ENCODE results near the gene SPI1. TPM values are rescaled to one million over a fixed set of nuclear protein-coding genes. Genes with fewer than 3 reads are reported as not detected.

Gene SPI1
- total RNA-seq, 1 donor from 2014 or later, result 15.5 TPM

DNA sequence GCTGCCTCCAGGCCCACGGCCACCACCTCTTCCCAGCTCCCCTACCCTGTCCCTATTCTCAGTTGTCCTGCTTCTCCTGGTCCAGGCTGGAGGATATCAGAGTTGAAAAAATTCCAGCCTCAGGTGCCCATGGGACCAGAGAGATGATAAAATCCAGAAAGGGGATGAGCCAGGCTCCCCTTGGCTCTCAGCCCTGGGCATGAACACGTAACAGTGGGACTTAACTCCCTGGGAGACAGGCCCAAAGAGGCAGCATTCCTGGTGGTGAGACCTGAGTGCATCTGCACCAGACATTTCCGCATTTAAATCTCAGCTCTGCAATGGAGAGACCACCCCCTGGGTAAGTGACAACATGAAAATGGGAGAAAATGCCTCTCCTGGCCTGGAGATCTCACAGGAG is 19.7 kb upstream of the SPI1 start:
- TF ChIP-seq POLR2A (IDR thresholded peaks at IDR 0.05) (no peak), POLR2AphosphoS5 (IDR thresholded peaks at IDR 0.05; ENCODE audit: insufficient read depth in 1 of 2, low read depth in 1 of 2) (no peak)
- TF ChIP-seq, protein P1, sequence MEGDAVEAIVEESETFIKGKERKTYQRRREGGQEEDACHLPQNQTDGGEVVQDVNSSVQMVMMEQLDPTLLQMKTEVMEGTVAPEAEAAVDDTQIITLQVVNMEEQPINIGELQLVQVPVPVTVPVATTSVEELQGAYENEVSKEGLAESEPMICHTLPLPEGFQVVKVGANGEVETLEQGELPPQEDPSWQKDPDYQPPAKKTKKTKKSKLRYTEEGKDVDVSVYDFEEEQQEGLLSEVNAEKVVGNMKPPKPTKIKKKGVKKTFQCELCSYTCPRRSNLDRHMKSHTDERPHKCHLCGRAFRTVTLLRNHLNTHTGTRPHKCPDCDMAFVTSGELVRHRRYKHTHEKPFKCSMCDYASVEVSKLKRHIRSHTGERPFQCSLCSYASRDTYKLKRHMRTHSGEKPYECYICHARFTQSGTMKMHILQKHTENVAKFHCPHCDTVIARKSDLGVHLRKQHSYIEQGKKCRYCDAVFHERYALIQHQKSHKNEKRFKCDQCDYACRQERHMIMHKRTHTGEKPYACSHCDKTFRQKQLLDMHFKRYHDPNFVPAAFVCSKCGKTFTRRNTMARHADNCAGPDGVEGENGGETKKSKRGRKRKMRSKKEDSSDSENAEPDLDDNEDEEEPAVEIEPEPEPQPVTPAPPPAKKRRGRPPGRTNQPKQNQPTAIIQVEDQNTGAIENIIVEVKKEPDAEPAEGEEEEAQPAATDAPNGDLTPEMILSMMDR (IDR thresholded peaks at IDR 0.05), result no peak

DNA sequence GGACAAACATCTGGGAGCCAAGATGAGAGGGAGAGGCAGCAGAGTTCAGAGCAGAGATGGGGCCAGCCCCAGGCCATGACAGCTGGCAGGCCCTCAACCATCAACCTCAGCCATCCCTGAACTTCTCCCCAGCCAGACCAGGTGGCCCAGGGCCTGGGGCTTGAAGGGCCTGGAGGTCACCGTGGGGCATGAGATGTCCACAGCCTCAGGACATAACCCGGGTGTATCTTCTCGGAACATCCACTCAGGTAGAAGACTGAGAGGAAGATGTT is 17.6 kb upstream of the SPI1 start:
- no peaks in the 10 kb centered on the region for H3K9me3 ChIP-seq
- no peak for DNase-seq (ENCODE audit: extremely low spot score in 2 of 2)
- TF ChIP-seq, protein P1 (IDR thresholded peaks at IDR 0.05), result no peak
- no peaks in the 10 kb centered on the region for H3K36me3 ChIP-seq
- H3K27ac ChIP-seq, result peak overlapping the region; percentile 83
- H3K27me3 ChIP-seq, result no peaks in the 10 kb centered on the region
- no peak overlapping the region for H3K4me3 ChIP-seq
- intact Hi-C loops (cut with DNase I), result no loop called here
- H3K4me1 ChIP-seq, result peaks cover 33% of the 10 kb centered on the region

More for the DNA sequence above, 19.7 kb upstream of the SPI1 start:
- H3K27ac ChIP-seq, result no peak overlapping the region
- no peak for DNase-seq (ENCODE audit: extremely low spot score in 2 of 2)
- no peaks in the 10 kb centered on the region for H3K27me3 ChIP-seq
- no peak overlapping the region for H3K4me3 ChIP-seq
- no peaks in the 10 kb centered on the region for H3K9me3 ChIP-seq
- H3K4me1 ChIP-seq, result peaks cover 34% of the 10 kb centered on the region
- intact Hi-C loops (cut with DNase I), result loop anchor here (2.0 kb wide), 1 partner anchor 75 kb away; no protein-coding TSS in a partner anchor
- no peaks in the 10 kb centered on the region for H3K36me3 ChIP-seq

DNA sequence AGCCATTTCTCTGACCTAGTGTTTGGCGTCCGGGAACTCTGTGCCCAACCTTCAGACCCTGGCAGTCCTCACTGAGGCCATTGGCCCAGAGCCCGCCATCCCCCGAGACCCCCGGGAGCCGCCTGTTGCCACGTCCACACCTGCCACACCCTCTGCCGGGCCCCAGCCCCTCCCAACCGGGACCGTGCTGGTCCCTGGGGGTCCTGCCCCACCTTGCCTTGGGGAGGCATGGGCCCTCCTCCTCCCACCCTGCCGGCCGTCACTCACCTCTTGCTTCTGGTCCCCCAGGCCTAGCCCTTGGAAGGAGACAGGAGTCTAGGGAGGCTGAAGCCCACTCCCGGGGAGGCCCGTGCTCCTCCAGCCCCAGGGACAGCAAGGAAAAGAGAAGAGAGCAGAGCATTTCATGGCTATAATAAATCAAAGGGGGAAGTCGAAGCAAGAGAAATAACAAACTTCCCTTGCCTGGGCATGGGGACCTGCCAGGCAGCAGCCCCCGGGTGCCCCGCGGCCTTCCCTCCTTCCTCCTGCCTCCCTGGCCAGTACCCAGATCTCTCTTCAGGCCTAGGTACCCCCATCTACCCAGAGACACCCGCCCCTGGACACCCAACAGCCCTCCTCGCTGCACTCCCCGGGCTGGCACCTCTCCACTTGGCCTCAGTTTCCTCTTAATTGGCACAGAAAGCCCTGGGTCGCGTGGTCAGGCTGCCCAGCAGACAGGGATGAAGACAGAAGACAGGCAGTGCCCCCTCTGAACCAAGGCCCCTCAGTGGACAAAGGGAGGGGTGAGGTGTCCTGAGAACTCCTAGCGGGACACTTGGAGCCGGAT is 17.1 kb upstream of the SPI1 start:
- intact Hi-C loops (cut with DNase I), result no loop called here
- DNase-seq (ENCODE audit: extremely low spot score in 2 of 2), result no peak
- Histone ChIP-seq H3K27ac (peak overlapping the region; percentile 83), H3K4me3 (no peak overlapping the region), H3K27me3 (no peaks in the 10 kb centered on the region), H3K4me1 (peaks cover 27% of the 10 kb centered on the region), H3K9me3 (no peaks in the 10 kb centered on the region), H3K36me3 (no peaks in the 10 kb centered on the region)
- peak in 1 of 2 donors; percentile 0 for TF ChIP-seq POLR2AphosphoS5 (IDR thresholded peaks at IDR 0.05; ENCODE audit: insufficient read depth in 1 of 2, low read depth in 1 of 2)
- TF ChIP-seq, protein P1 (IDR thresholded peaks at IDR 0.05), result no peak

DNA sequence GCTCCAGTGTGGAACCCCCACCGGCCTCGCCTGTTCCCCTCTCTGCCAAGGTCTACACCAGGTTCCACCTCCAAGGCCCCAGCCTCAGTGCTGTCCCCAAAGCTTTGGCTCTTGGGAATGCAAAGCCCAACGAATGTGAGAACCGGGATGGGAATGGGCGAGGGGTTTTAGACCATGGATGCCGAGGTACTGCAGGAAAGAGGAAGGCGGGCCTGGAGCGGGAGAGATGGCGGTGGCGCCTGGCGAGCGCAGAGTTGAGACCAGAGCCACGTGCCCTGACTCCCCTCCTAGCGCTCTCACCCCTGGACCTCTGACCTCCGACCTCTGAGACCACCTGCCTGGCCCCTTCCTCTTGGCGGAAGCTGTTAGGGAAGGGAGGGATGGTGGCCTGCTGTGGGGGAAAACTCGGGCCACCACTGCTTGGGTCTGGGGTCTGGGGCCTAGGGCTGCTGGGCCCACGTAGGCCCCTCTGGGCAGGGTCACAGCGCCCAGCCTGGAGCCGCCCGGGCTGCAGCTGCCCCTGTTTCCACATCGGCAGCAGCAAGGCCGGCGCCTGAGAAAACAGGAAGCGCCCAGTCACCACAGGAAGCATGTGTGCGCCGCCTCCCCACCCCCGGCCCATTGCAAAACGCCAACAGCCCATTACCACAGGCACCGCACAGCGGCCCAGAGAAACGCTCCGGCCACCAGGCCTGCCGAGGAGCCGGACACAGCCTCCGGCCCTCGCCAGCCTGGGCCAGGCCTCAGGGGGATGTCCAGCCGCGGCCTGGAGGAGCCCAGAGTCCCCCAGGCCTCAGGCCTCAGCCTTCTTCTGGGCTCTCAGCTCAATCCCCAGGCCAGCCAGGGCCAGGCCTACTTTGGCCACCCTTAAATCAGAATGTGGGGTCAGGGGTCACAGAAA is 16.2 kb upstream of the SPI1 start:
- Histone ChIP-seq H3K27ac (peak overlapping the region; percentile 83), H3K9me3 (no peaks in the 10 kb centered on the region), H3K4me1 (peaks cover 22% of the 10 kb centered on the region), H3K27me3 (no peaks in the 10 kb centered on the region), H3K36me3 (no peaks in the 10 kb centered on the region), H3K4me3 (no peak overlapping the region)
- DNase-seq (ENCODE audit: extremely low spot score in 2 of 2), result no peak
- intact Hi-C loops (cut with DNase I), result no loop called here
- TF ChIP-seq, protein P1 (IDR thresholded peaks at IDR 0.05), result no peak
- peak in 1 of 2 donors; percentile 33 for TF ChIP-seq POLR2AphosphoS5 (IDR thresholded peaks at IDR 0.05; ENCODE audit: insufficient read depth in 1 of 2, low read depth in 1 of 2)
- TF ChIP-seq POLR2A (IDR thresholded peaks at IDR 0.05), result no peak

DNA sequence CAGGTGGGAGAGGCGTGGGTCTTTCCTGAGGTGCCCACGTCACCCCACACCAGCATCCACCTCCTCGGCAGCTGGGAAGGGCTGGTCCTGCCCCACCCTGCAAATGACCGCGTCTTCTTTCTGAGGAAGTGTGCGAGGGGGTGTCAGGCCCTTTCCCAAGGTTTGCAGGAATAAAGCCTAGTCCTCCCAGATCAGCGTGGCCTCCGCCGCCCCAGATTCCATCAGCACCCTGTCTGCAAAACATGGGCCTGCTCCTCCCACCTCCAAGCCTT is 15.6 kb upstream of the SPI1 start:
- H3K36me3 ChIP-seq, result no peaks in the 10 kb centered on the region
- H3K27ac ChIP-seq, result peak overlapping the region; percentile 83
- H3K4me1 ChIP-seq, result peaks cover 22% of the 10 kb centered on the region
- no peaks in the 10 kb centered on the region for H3K9me3 ChIP-seq
- no peak for TF ChIP-seq POLR2A (IDR thresholded peaks at IDR 0.05)
- TF ChIP-seq, protein P1 (IDR thresholded peaks at IDR 0.05), result no peak
- no peak for TF ChIP-seq POLR2AphosphoS5 (IDR thresholded peaks at IDR 0.05; ENCODE audit: insufficient read depth in 1 of 2, low read depth in 1 of 2)
- H3K27me3 ChIP-seq, result no peaks in the 10 kb centered on the region
- no peak for DNase-seq (ENCODE audit: extremely low spot score in 2 of 2)
- no peak overlapping the region for H3K4me3 ChIP-seq
- intact Hi-C loops (cut with DNase I), result no loop called here

Measured in vagina (tissue), 2 donors.